KG1 (cell line): ENCODE data around the gene SIGLEC15.
"Not testable (repeated sequence)": the region's sequence is repeated elsewhere in the genome, so short reads cannot be mapped to it uniquely, and the experiment has no call there.

Source experiments
- DNase-seq: peaks from one replicate; lab custom pipeline; 2025; lab: John Stamatoyannopoulos, UW

Gene SIGLEC15, protein sequence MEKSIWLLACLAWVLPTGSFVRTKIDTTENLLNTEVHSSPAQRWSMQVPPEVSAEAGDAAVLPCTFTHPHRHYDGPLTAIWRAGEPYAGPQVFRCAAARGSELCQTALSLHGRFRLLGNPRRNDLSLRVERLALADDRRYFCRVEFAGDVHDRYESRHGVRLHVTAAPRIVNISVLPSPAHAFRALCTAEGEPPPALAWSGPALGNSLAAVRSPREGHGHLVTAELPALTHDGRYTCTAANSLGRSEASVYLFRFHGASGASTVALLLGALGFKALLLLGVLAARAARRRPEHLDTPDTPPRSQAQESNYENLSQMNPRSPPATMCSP

GRCh38 chr18:45825258-45826044, at the start of gene SIGLEC15:
TSS of gene SIGLEC15 (plus strand) at chr18:45825675. CDS start at chr18:45825729, 54 bp downstream.
- no peak for DNase-seq

DNA sequence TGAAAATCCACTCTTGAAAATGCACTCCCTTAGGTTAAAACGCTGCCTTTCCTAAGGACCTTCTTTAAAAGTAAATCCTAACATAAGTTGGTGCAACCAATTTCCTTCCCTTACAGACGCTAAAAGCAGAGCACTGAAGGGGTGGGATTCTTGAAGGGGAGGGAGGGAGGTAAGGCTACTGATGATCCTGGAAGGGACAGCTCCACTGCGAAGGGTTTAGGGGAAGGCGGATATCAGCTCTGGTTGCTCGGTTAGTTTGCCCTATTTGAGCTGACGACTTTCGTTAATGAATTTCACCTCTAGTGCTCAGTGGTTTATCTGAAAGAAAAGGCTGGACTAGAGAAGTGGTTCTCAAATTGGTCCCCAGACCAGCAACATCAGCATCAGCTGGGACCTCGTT, 49.7 kb upstream of the SIGLEC15 start:
- DNase-seq, result no peak

DNA sequence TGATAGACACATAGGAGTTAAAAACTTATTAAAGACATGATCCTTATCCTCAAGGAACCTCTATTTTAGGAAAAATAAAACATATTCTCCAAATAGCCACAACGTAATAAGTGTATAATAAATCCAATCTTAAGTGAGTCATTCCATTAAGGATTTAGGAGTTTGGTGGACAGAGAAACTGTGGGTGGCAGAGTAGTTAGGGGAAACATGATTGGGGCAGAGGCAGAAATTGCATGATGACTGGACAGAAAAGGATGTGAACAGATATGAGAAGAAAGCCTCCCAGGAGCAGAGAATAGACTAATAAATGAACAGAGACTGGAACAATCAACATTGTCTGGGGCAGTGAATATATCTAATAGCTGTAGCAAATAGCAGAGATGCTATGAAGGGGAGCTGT, 48.1 kb upstream of the SIGLEC15 start:
- no peak for DNase-seq

DNA sequence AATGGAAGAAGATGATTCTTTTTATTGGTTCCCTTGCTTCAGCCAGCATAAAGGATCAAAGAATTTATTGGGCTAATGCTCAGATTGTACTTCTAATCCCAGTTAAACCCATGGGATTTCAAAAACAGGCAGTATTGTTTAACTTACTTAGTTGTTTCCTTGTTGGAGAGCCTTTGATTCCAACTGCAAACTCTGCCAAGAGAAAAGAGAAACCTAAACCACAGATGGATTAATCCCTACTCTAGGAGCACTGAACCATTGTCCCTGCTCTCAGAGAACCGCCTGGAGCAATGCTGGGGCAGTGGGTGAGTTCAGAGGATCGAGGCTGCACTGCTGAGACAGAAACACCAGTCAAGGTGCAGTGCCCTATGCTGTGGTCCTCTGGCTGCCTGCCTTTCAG, 44.9 kb upstream of the SIGLEC15 start:
- DNase-seq, result no peak

DNA sequence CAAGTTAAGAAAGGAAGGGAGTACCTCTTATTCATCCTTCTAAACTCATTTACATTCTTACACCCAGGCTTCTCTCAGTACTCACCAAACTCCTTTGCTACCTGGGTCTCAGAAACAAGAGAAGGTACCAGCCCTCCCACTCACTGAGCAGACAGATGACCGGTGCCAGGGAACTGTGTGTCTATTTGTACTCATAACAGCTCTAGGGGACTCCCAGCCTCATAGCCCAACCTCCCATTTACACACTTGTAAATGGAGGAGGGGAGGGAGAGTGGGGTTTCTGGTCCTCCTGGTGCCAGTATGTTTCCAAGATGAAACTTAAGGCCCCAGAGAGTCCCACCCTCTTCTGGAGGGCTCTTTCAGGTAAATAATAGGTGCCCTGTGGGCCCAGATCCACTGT, 42.8 kb upstream of the SIGLEC15 start:
- DNase-seq, result no peak

DNA sequence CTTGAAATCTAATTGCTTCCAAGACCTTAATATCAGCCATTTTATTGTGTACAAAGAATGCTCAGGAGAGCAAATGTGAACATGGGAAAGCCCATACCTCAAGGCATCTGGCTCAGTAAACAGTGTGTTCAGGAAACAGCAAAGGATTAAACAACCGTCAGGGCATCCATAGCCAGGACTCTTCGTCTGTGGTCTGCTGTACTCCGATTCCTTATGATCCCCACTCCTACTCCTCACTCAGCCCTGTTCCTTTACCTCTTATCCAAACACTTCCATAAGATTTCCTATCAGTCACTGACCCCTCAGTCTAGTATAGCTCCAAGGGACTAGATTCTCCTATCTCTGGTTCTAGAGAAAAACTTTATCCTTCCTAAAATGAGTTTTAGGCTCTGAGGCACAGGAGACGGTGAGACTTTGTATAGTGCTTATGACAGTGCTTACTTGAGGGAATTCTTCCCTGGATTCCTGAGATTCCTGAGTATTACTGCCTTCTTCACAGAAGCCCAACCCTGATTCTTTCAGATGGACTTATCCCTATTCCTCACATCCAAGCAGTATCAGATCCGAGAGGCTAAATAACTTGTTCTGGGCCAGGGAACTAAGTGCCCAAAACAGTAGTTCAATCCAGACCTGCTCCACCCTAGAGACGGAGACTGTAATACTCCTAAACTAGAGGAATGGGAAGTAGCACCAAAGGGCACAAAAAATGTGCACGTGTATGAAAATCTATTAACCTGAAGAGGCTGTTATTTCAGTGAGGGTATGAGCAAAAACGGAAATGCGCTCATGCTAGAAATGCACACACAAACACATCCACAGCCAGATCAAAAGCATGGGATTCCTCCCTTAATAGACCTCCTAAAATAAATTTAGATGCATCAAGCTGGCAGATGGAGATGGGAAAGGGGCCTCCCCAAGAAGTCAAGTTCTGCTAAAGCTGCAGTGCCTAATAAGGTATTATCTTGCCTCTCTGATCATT, 42.1 kb upstream of the SIGLEC15 start:
- DNase-seq, result no peak

- no peak for DNase-seq
These were observed 40.3 kb upstream of the SIGLEC15 start for GRCh38 chr18:45785134-45785533.

- no peak for DNase-seq
These were observed 38.5 kb upstream of the SIGLEC15 start for GRCh38 chr18:45786941-45787340.

DNA sequence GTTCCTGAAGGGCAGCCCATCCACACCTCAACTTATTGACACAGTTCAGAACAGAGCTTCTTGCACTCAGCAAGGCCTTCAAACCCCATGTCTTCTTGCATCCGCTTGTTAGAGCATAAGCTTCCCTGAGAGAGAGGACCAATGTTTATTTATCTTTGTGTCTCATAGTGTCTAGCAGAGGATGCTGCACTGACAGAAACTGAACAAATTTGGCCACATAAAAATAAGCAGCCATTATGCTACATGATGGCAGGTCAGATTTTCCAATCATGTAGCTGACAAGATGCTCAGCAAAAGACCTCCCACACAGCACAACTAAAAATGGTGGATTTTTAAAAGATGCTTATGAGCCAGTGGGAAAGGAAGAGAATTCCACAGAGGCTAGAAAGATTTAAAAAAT, 38.1 kb upstream of the SIGLEC15 start:
- no peak for DNase-seq

DNA sequence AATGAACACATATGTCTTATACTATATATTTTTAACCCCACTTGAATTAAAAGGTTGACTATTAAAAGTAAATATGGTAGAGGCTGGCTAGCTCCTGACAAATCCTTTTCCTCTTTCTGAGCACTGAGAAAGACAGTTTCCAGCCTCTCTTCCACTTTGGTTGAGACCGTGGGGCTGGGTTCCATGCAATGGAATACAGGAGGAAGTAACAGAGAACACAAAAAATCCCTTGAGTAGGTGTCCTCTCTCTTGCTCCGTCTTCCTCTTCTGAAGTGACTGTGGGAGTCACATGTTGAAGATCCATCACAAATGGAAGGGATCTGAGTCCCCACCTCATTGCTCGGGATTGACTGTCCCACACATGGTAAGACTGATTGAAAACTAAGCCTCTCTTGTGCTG, 36.6 kb upstream of the SIGLEC15 start:
- no peak for DNase-seq

- no peak for DNase-seq
These were observed 32.8 kb upstream of the SIGLEC15 start for GRCh38 chr18:45792506-45793263.

GRCh38 chr18:45793264-45793965, 32.1 kb upstream of the SIGLEC15 start:
- DNase-seq, result no peak

DNA sequence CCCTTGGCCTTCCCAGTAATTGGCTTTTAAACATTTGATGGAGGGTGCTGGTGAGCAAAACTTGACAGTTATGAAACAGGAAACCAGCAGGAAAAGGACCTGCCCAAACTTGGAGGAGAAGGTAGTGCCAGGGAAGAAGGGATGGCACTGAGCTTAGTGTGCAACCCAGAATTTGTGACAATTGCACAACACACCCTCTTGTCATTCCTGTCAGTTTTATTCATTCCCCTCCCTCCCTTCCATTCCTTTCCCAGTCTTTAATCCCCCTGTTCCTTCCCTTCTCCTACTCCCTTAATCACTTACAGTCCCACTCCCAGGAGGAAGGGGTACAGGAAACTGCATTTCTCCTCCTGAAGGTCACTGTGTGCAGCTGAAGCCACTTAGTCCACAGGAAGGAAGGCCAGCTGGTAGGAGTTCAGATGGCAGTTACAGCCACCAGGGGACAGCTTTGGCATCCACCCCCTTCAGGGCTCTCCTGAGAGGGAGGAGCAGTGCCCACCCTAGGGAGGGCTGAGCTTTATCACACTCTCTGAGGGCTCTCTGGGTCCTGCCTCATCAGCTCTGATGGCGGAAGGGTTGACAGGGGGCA, 24.0 kb upstream of the SIGLEC15 start:
- DNase-seq, result no peak

DNA sequence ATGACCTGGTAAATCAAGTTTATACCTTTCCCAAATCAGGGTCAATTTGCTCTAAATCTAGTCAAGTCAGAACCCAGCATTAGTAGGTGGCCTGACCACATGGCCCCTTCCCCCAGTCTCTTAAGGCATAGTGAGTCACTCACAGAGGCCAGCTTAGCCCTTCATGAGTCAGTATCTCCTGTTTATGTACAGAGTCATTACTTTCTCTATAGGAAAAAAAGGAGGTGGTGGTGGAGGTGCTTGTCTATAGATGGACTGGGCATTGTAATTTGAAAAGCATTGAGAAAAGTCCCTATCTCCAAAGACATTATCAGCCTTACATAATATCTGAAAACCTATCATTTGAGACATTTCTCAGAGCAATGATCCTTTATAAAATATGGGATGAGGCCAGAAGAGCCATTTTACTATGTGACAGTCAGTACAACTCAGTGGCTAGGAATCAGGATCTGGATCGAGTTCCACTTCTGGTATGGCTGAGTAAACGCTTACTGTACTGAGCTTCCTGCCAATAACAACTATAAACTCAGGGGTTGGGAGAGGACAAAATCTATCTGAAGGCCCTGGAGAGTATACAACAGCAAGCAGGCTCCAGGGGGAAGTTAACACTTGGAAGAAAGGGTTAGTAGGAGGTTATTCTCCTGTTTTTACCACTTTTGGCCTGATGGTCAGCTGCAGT, 22.5 kb upstream of the SIGLEC15 start:
- no peak for DNase-seq

DNA sequence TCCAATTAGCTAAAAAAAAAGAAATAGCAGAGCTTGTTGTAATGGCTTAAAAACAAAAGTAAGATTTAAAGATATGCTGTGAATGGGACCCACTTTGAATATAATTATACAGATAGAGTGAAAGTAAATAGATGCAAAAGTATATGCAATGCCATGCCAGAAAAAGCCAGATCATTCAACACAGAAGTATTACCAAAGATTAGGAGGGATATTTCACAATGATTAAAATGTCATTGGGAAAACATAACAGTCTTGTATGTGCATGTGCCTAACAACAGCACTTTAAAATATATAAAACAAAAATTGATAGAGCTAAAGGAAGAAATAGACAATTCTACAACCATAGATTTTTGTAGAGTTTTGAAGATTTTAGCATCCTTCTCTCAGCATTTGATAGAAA, 19.9 kb upstream of the SIGLEC15 start:
- no peak for DNase-seq

DNA sequence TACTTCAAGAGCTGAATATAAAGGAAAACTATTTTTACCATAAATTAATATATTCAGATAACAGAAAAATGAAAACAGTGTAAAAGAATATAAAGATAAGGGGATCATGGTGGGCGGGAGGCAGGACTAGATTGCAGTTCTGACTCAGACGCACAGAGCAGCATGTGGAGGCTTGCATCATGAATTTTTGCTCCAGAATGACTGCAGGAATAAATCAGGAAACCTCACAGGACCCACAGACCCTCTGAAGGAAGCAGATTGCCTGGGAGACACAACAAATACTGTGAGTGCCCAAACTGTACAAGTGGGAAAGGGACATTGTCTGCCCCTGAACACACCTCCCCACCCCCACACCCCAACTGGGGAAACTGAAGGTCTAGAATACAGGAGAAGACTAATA, 19.2 kb upstream of the SIGLEC15 start:
- DNase-seq, result no peak

DNA sequence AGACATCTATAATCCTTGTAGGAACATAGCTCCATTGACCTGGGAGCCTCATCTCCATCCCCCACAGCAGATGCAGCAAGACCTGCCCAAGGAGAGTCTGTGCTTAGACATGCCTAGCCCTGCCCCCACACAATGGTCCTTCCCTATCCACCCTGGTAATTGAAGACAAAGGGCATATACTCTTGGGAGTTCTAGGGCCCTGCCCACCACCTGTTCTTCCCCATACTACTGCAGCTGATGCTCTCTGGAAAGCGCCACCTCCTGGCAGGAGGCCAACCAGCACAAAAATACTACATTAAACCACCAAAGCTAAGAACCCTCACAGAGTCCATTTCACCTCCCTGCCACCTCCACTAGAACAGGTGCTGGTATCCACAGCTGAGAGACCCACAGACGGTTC, 18.3 kb upstream of the SIGLEC15 start:
- not testable (repeated sequence) for DNase-seq

DNA sequence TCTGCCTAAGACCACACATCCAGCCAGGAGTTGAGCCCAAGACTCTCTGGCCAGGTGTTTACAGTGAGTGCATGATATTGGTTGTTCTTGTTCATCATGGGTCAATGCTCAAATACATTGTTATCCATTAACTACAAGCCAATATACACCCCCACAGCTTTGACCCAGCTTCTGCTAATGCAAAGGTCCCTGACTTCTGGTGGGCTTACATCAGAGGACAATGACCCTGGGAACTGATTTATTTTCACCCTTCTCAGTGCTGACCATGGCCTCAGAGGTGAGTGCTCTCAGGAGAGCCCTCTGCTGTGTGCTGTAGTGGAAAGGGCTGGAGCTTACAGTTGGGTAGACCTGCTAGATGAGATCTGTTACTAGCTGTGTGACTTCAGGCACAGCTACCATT, 10.7 kb upstream of the SIGLEC15 start:
- DNase-seq, result not testable (repeated sequence)

DNA sequence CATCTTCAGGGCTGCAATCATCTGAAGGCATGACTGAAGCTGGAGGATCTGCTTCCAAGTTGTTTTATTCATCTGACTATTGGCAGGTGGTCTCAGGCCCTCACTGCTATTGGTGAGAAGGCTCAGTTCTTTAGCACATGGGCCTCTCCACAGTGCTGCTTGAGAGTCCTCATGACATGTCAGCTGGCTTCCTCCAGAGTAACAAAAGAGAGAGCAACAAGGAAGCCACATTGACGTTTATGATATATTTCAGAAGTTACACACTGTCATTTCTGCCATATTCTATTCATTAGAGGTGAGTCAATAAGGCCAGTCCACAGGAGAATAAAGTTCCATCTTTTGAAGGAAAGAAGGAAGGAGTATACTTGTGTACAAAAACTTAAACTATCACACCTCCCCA, 7.9 kb upstream of the SIGLEC15 start:
- DNase-seq, result no peak

DNA sequence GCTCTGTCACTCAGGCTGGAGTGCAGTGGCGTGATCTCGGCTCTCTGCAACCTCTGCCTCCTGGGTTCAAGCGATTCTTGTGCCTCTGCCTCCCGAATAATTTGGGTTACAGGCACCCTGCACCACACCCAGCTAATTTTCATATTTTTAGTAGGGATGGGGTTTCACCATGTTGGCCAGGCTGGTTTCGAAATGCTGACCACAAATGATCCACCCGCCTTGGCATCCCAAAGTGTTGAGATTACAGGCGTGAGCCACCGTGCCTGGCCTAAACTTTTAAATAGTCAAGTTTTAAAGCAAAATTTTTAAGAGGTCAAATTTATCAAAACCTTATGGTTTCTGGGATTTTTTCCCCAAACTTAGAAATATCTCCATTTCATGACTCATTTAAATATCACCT, 6.7 kb upstream of the SIGLEC15 start:
- not testable (repeated sequence) for DNase-seq
